Upper lobe of right lung (tissue), 1 donor: ENCODE results near the gene MYCT1. TPM values are rescaled to one million over a fixed set of nuclear protein-coding genes. Genes with fewer than 3 reads are reported as not detected.
"Not testable (repeated sequence)": the region's sequence is repeated elsewhere in the genome, so short reads cannot be mapped to it uniquely, and the experiment has no call there.

Source experiments
- ATAC-seq: fragments of 200-7000 bp; cut with Tn5 transposase; one replicate; pipeline ENCODE4 v1.9.1; 2020; ENCODE audit warnings: mild to moderate bottlenecking, moderate library complexity
- DNase-seq: peaks from one replicate; pipeline ENCODE4 v3.0.0-alpha.2; 2020
- H3K27ac ChIP-seq: fragments of 200-600 bp; one replicate; pipeline ENCODE4 v1.8.0; 2022
- H3K27me3 ChIP-seq: fragments of 200-600 bp; one replicate; pipeline ENCODE4 v1.8.0; 2022; ENCODE audit warnings: mild to moderate bottlenecking
- H3K36me3 ChIP-seq: fragments of 200-600 bp; one replicate; pipeline ENCODE4 v1.8.0; 2022
- H3K4me1 ChIP-seq: fragments of 200-600 bp; one replicate; pipeline ENCODE4 v1.8.0; 2022
- H3K4me3 ChIP-seq: fragments of 200-600 bp; one replicate; pipeline ENCODE4 v1.8.0; 2022; ENCODE audit warnings: mild to moderate bottlenecking
- H3K9me3 ChIP-seq: fragments of 200-600 bp; one replicate; pipeline ENCODE4 v1.8.0; 2022
- CTCF ChIP-seq: fragments of 200-600 bp; IDR thresholded peaks from one replicate; pipeline ENCODE4 v1.8.0; 2022; ENCODE audit warnings: antibody characterized with exemption
- intact Hi-C: fragments of 100-400 bp; cut with DNase I; formaldehyde crosslinking; loops from one replicate; pipeline ENCODE4 v1.11.0; 2022
- total RNA-seq: library from RNA; stranded (reverse); fragmentation: NEBNext Ultra II Directional; extraction: Animal tissue kit (Norgen Biotek cat#: 25700); gene quantifications from one replicate; pipeline ENCODE4 v1.2.1, GENCODE V29; 2021
- donor health status: DM: no; HTN: yes; CAD: no; lungs with severe emphysema.

Gene MYCT1
- total RNA-seq, 1 donor from 2014 or later = 23.5 TPM

GRCh38 chr6:152701863-152702401, 4.2 kb downstream of the MYCT1 start:
- no peaks in the 10 kb centered on the region for H3K4me1 ChIP-seq
- intact Hi-C loops = no loop called here
- no peaks in the 10 kb centered on the region for H3K27me3 ChIP-seq
- no peaks in the 10 kb centered on the region for H3K36me3 ChIP-seq
- DNase-seq (no peak), ATAC-seq (no peak)
- no peak overlapping the region for H3K27ac ChIP-seq
- TF ChIP-seq CTCF = no peak
- H3K4me3 ChIP-seq = peak overlapping the region; percentile 9
- H3K9me3 ChIP-seq = no peaks in the 10 kb centered on the region

GRCh38 chr6:152703750-152704149, 6.1 kb downstream of the MYCT1 start:
- peaks cover 12% of the 10 kb centered on the region for H3K9me3 ChIP-seq
- H3K36me3 ChIP-seq, H3K4me1 ChIP-seq, H3K4me3 ChIP-seq, intact Hi-C loops, DNase-seq, H3K27ac ChIP-seq, H3K27me3 ChIP-seq, ATAC-seq: not testable (repeated sequence)

- no peaks in the 10 kb centered on the region for H3K27me3 ChIP-seq
- H3K4me3 ChIP-seq = no peak overlapping the region
- DNase-seq = no peak
- no peak overlapping the region for H3K27ac ChIP-seq
- ATAC-seq = no peak
- H3K4me1 ChIP-seq = no peaks in the 10 kb centered on the region
- no peak for TF ChIP-seq CTCF
- no peaks in the 10 kb centered on the region for H3K36me3 ChIP-seq
- intact Hi-C loops = no loop called here
- peaks cover 12% of the 10 kb centered on the region for H3K9me3 ChIP-seq
Observed at GRCh38 chr6:152705327-152705726, 7.6 kb downstream of the MYCT1 start.

- no peak for ATAC-seq
- Histone ChIP-seq H3K27ac (no peak overlapping the region), H3K4me1 (no peaks in the 10 kb centered on the region), H3K4me3 (no peak overlapping the region), H3K27me3 (no peaks in the 10 kb centered on the region), H3K36me3 (no peaks in the 10 kb centered on the region), H3K9me3 (no peaks in the 10 kb centered on the region)
- intact Hi-C loops = no loop called here
- no peak for DNase-seq
- TF ChIP-seq CTCF = no peak
Observed at GRCh38 chr6:152716322-152716721, 18.6 kb downstream of the MYCT1 start.

- no peaks in the 10 kb centered on the region for H3K9me3 ChIP-seq
- no peak overlapping the region for H3K27ac ChIP-seq
- no peak overlapping the region for H3K4me3 ChIP-seq
- DNase-seq (no peak), ATAC-seq (no peak)
- H3K36me3 ChIP-seq = no peaks in the 10 kb centered on the region
- no peaks in the 10 kb centered on the region for H3K27me3 ChIP-seq
- no peak for TF ChIP-seq CTCF
- no peaks in the 10 kb centered on the region for H3K4me1 ChIP-seq
- intact Hi-C loops = no loop called here
Observed at GRCh38 chr6:152720974-152721373, 23.3 kb downstream of the MYCT1 start.

GRCh38 chr6:152721956-152722355, 24.3 kb downstream of the MYCT1 start:
- Histone ChIP-seq H3K9me3 (no peaks in the 10 kb centered on the region), H3K4me1 (no peaks in the 10 kb centered on the region), H3K36me3 (no peaks in the 10 kb centered on the region), H3K27me3 (no peaks in the 10 kb centered on the region), H3K4me3 (no peak overlapping the region), H3K27ac (no peak overlapping the region)
- intact Hi-C loops = no loop called here
- TF ChIP-seq CTCF = no peak
- DNase-seq (no peak), ATAC-seq (no peak)
